GM13977 (cell line): ENCODE data around the gene CDC14A.

Experiments
- DNase-seq: peaks from one replicate; pipeline ENCODE4 v3.0.0; 2012; ENCODE audit warnings: low spot score
- in situ Hi-C: fragments of 300-500 bp; cut with MboI; formaldehyde crosslinking; loops from one replicate; pipeline ENCODE4 v1.12.0; 2022; ENCODE audit warnings: low sequenced_read_pairs, low pct_unique_long_range_greater_than_20kb, mixed read lengths, inconsistent platforms; ENCODE audit not compliant: unreplicated experiment
- TF ChIP-seq, protein P1 (sequence below): IDR thresholded peaks from 2 replicates; pipeline ENCODE4 v1.5.1; 2012; ENCODE audit warnings: mild to moderate bottlenecking, control low read depth; ENCODE audit not compliant: insufficient read depth; ENCODE audit errors: extremely low read depth, missing control alignments

CDC14A gene

DNA sequence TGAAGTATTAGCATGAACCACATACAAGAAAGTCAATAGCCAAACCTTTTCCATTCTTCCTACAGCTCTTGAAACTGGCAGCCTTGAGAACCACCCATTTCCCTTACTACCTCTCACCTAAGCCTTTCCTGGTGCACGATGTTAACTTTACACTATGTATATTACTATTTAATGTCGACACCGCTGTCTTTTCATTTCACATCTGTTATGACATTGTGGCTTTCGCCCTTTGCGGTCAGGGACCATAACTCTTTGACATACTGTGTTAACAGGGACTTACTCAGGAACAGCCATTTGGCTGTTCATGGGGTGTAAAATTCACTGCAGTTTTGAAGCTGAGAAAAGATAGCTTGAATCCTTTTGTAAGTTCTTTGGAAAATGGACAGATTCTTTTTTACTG lies 164.6 kb downstream of the CDC14A start:
- no peak for DNase-seq
- TF ChIP-seq, protein P1, sequence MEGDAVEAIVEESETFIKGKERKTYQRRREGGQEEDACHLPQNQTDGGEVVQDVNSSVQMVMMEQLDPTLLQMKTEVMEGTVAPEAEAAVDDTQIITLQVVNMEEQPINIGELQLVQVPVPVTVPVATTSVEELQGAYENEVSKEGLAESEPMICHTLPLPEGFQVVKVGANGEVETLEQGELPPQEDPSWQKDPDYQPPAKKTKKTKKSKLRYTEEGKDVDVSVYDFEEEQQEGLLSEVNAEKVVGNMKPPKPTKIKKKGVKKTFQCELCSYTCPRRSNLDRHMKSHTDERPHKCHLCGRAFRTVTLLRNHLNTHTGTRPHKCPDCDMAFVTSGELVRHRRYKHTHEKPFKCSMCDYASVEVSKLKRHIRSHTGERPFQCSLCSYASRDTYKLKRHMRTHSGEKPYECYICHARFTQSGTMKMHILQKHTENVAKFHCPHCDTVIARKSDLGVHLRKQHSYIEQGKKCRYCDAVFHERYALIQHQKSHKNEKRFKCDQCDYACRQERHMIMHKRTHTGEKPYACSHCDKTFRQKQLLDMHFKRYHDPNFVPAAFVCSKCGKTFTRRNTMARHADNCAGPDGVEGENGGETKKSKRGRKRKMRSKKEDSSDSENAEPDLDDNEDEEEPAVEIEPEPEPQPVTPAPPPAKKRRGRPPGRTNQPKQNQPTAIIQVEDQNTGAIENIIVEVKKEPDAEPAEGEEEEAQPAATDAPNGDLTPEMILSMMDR, result no peak
- in situ Hi-C loops, result no loop called here

DNA sequence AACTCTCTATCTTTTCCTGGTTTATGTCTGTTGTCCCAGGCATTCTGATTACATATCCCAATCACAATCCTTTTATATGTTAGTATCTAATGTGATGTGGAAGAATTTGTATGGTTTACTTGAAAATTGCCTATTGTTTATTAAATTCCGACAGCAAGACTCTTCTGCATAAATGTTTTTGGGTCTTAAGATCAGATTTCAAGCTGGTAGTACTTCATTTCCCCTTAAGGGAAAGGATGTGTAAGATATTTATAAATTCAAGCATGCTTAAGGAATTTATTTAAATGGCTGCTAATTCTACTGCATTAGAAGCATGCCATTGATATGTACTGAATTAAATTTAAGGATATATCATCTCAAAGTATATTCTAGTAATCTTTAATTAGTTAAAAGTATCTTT lies 165.2 kb downstream of the CDC14A start:
- TF ChIP-seq, protein P1, result no peak
- no peak for DNase-seq
- in situ Hi-C loops, result no loop called here

DNA sequence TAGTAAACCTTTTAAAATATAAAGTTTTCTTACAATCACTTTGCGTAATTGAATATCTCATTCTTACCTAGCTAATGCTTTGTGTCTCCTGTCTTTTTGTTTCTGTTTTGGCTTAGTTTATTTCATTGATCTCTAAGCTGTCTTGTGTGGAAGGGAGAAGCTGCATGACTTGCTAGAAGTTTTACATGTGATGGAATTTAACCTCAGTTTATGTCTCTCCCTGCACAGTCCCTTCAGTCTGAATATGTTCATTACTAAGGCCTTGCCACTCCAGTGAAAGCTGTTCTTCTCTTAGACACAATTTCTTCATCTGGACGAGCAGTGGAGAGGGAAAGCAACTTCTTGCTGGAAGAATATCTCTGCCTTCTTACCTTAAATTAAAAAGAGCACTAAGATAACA lies 165.7 kb downstream of the CDC14A start:
- DNase-seq, result no peak
- TF ChIP-seq, protein P1, result no peak
- in situ Hi-C loops, result no loop called here

DNA sequence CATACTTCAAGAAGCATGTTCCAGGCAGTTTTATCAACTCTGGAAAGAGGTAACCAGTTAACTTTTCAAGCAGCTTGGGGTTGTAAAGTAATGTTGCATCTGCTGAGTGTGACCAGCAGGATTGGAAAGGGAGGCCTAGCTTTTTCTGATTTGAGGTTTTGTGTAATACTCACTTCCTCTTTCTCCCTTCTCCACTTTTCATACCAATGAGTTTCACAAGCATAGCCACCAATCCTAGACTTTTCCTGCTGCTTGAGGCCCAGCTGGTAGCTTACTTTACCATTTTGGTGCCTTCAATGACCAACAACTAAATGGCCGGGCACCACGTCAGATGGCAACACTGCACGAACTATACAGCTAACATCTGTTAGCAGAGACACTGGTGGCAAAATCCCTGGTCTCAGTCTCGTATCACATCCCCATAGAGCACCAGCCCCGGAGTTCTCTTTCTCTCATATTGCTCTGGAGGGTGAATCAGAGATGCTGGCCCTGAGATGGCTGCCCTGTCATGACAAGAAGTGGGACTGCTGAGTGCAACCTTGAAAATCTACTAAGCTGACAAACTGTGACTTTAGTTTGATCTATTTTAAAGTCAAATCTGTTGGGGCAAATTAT lies 170.8 kb downstream of the CDC14A start:
- in situ Hi-C loops, result no loop called here
- TF ChIP-seq, protein P1, result no peak
- peak; percentile 39 for DNase-seq

DNA sequence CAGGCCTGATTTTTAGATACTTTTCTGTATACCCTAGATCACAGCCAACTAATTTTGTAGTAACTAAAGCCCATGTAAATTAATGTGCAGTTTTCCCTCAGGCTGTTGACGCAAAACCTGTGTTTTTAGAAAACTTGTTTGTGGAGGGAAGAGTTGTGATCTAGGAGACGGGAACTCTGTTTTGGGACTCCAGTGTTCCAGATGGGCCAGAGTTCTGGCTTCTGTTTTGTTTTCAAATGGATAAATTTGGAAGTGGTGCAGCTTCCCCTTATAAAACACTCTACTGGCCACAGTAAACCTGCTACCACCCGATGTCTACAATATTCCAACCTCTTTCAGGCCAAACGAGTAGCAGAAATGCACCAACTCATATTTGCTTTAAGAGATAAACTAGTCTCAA lies 172.0 kb downstream of the CDC14A start:
- in situ Hi-C loops, result no loop called here
- DNase-seq, result no peak
- TF ChIP-seq, protein P1, result no peak

DNA sequence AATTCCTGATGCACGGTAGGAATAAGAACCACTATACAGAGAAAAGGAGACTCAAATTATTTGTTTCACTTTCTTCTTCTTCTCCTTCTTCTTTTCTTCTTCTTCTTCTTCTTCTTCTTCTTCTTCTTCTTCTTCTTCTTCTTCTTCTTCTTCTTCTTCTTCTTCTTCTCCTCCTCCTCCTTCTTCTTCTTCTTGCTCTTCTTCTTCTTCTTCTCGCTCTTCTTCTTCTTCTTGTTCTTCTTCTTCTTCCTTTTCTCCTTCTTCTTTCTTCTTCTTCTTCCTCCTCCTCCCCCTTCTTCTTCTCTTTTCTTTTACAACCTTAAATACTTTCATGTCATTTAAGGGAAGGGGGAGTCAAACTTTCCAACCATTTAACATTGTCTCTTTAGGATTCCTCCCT lies 174.6 kb downstream of the CDC14A start:
- DNase-seq, result no peak
- TF ChIP-seq, protein P1, result no peak
- in situ Hi-C loops, result no loop called here

DNA sequence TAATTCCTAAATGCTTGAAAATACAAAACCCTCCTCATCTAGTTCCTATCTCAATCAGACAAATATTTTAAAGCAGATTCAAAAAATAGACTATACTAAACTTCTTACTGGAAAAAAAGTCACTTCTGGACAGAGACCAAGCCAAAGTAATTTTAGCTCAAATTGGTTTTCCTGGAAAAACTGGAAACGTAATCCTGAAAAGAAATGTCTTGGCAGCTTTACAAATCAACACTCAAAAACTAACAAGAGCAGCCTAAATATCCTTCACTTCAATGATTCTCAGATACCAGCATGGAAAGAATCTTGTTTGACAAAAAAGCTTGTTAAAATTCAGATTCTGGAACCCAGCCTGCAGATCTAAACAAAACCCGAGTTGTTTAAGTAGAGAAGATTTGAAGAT lies 176.6 kb downstream of the CDC14A start:
- DNase-seq, result no peak
- TF ChIP-seq, protein P1, result no peak
- in situ Hi-C loops, result no loop called here
